HG02884 (cell line): Measurements from ENCODE around the gene POGZ.

ENCODE experiments used
- ATAC-seq: cut with Tn5 transposase; IDR thresholded peaks from one replicate; pipeline ENCODE4 v1.9.1; 2021; ENCODE audit warnings: mild to moderate bottlenecking, moderate library complexity; ENCODE audit not compliant: unreplicated experiment

Gene POGZ

GRCh38 chr1:151373196-151373595, 86.1 kb downstream of the POGZ start:
- ATAC-seq: no peak

- no peak for ATAC-seq
These were observed 87.0 kb downstream of the POGZ start, which contains the start of gene SELENBP1 for GRCh38 chr1:151372058-151372934. SELENBP1 (minus strand) TSS chr1:151372705; CDS start chr1:151372641, 64 bp downstream.

- no peak for ATAC-seq
These were observed 87.8 kb downstream of the POGZ start for GRCh38 chr1:151371370-151372057.

GRCh38 chr1:151370211-151370911, 88.9 kb downstream of the POGZ start:
- ATAC-seq: no peak

GRCh38 chr1:151369621-151370048, 89.7 kb downstream of the POGZ start:
- no peak for ATAC-seq

GRCh38 chr1:151369302-151369610, 90.0 kb downstream of the POGZ start:
- ATAC-seq: no peak

- no peak for ATAC-seq
These were observed 90.6 kb downstream of the POGZ start for GRCh38 chr1:151368393-151369301.

- no peak for ATAC-seq
These were observed 91.5 kb downstream of the POGZ start for GRCh38 chr1:151367658-151368392.

- no peak for ATAC-seq
These were observed 94.3 kb downstream of the POGZ start for GRCh38 chr1:151364996-151365395.

GRCh38 chr1:151362308-151363155, 96.8 kb downstream of the POGZ start:
- no peak for ATAC-seq

GRCh38 chr1:151361883-151362282, 97.4 kb downstream of the POGZ start:
- no peak for ATAC-seq

- ATAC-seq: no peak
These were observed 102.6 kb downstream of the POGZ start for GRCh38 chr1:151356696-151357095.
